H1 (cell line): ENCODE results near the gene PDZK1IP1. TPM values are rescaled to one million over a fixed set of nuclear protein-coding genes. Genes with fewer than 3 reads are reported as not detected.

Experiments
- CTCF ChIA-PET: fragments of 300-600 bp; sonication (Branson Sonifier 250); formaldehyde crosslinking; loops from one replicate; lab custom pipeline; 2021; ENCODE audit not compliant: partially characterized antibody; lab: Charles Lee
- POLR2A ChIA-PET: fragments of 300-600 bp; sonication (Branson Sonifier 250); formaldehyde crosslinking; loops from one replicate; lab custom pipeline; 2021; ENCODE audit warnings: inconsistent platforms; ENCODE audit not compliant: partially characterized antibody; lab: Charles Lee
- DNase-seq, 2 experiments: peaks; one replicate each; pipeline versions ENCODE4 v3.0.0 to v3.0.0-alpha.2; 2010 to 2022; ENCODE audit warnings: low spot score in 2 of 2, low read depth in 1 of 2, mixed read lengths in 1 of 2
- FAIRE-seq: peaks from 2 replicates; lab custom pipeline; 2011; peaks lifted over from hg19 to GRCh38; lab: Jason Lieb, UNC
- H2AFZ ChIP-seq: 2 replicates; pipeline ENCODE4 v1.8.1; 2012; ENCODE audit warnings: low read length, inconsistent platforms
- H2AK5ac ChIP-seq: 2 replicates; pipeline ENCODE4 v1.6.1; 2013; ENCODE audit warnings: low read depth, low read length
- H2BK120ac ChIP-seq: replicated peaks from 2 replicates; pipeline ENCODE3; 2013; ENCODE audit warnings: low read depth, low read length, inconsistent platforms
- H2BK12ac ChIP-seq: 2 replicates; pipeline ENCODE4 v1.6.1; 2013; ENCODE audit warnings: low read depth, low read length
- H2BK15ac ChIP-seq: 2 replicates; pipeline ENCODE4 v1.6.1; 2013; ENCODE audit warnings: low read length
- H2BK20ac ChIP-seq: 2 replicates; pipeline ENCODE4 v1.6.1; 2013; ENCODE audit warnings: low read length
- H2BK5ac ChIP-seq: 2 replicates; pipeline ENCODE4 v1.6.1; 2013; ENCODE audit warnings: low read depth, low read length
- H3K14ac ChIP-seq: 2 replicates; pipeline ENCODE4 v1.6.1; 2013; ENCODE audit warnings: inconsistent platforms; ENCODE audit not compliant: insufficient read length
- H3K18ac ChIP-seq: 2 replicates; pipeline ENCODE4 v1.6.1; 2013; ENCODE audit warnings: low read length; ENCODE audit errors: extremely low read depth
- H3K23ac ChIP-seq: 2 replicates; pipeline ENCODE4 v1.6.1; 2013; ENCODE audit warnings: inconsistent platforms; ENCODE audit not compliant: insufficient read length
- H3K23me2 ChIP-seq: 2 replicates; pipeline ENCODE4 v1.6.1; 2013; ENCODE audit warnings: low read depth, low read length
- H3K27ac ChIP-seq: 2 replicates; pipeline ENCODE4 v1.6.1; 2011; ENCODE audit warnings: low read depth, low read length, inconsistent platforms
- H3K27me3 ChIP-seq, 4 experiments: replicated peaks in 1 of 4; 1 replicate in 1 of 4; 2 replicates in 3 of 4; pipeline versions ENCODE4 v1.6.1 to v1.8.1; 2011 to 2013; ENCODE audit warnings: low read length in 3 of 4, mild to moderate bottlenecking in 3 of 4, inconsistent platforms in 2 of 4, mixed read lengths in 2 of 4, moderate library complexity in 1 of 4; ENCODE audit not compliant: control insufficient read depth in 3 of 4, insufficient read depth in 3 of 4; ENCODE audit errors: extremely low read depth in 1 of 4
- H3K36me3 ChIP-seq, 4 experiments: 2 replicates each; pipeline versions ENCODE4 v1.6.1 to v1.8.1; 2011 to 2013; ENCODE audit warnings: mild to moderate bottlenecking in 4 of 4, low read length in 3 of 4, moderate library complexity in 2 of 4, control low read depth in 1 of 4, inconsistent platforms in 1 of 4; ENCODE audit not compliant: insufficient read depth in 4 of 4, control insufficient read depth in 2 of 4
- H3K4ac ChIP-seq: replicated peaks from 2 replicates; pipeline ENCODE3; 2013; ENCODE audit warnings: low read length, low read depth, mixed read lengths, inconsistent platforms; ENCODE audit not compliant: insufficient read length
- H3K4me1 ChIP-seq, 4 experiments: replicated peaks in 1 of 4; 1 replicate in 1 of 4; 2 replicates in 3 of 4; pipeline versions ENCODE4 v1.6.1 to v1.8.1; 2011 to 2013; ENCODE audit warnings: low read length in 3 of 4, inconsistent platforms in 2 of 4, mixed read lengths in 1 of 4; ENCODE audit not compliant: insufficient read depth in 4 of 4, control insufficient read depth in 3 of 4
- H3K4me2 ChIP-seq, 2 experiments: 2 replicates each; pipeline versions ENCODE4 v1.6.1 to v1.8.1; 2011 to 2013; ENCODE audit warnings: low read depth in 2 of 2, low read length in 2 of 2, control low read depth in 1 of 2, inconsistent platforms in 1 of 2, mild to moderate bottlenecking in 1 of 2; ENCODE audit not compliant: insufficient read depth in 1 of 2
- H3K4me3 ChIP-seq, 4 experiments: fragments of 200-600, 300-600 bp in 1 of 4; sonication (generic), shearing (Covaris generic), sonication (Bioruptor Twin) in 1 of 4; 2 replicates each; pipeline versions ENCODE4 v1.5.1 to v1.8.1; 2011 to 2016; ENCODE audit warnings: low read length in 4 of 4, low read depth in 3 of 4, control low read depth in 2 of 4, inconsistent platforms in 2 of 4, mild to moderate bottlenecking in 2 of 4, mixed read lengths in 1 of 4, moderate library complexity in 1 of 4; ENCODE audit not compliant: insufficient read depth in 2 of 4; ENCODE audit errors: extremely low read depth in 1 of 4
- H3K56ac ChIP-seq: replicated peaks from 2 replicates; pipeline ENCODE3; 2013; ENCODE audit warnings: low read depth, mild to moderate bottlenecking, mixed read lengths, low read length, inconsistent platforms; ENCODE audit not compliant: insufficient read length
- H3K79me1 ChIP-seq: 2 replicates; pipeline ENCODE4 v1.6.1; 2013; ENCODE audit warnings: low read depth, low read length, control low read depth
- H3K79me2 ChIP-seq, 2 experiments: 2 replicates each; pipeline versions ENCODE4 v1.6.1 to v1.8.1; 2012 to 2013; ENCODE audit warnings: low read length in 2 of 2, mild to moderate bottlenecking in 2 of 2, inconsistent platforms in 1 of 2; ENCODE audit not compliant: insufficient read depth in 2 of 2, control insufficient read depth in 1 of 2
- H3K9ac ChIP-seq, 4 experiments: replicated peaks in 1 of 4; 1 replicate in 1 of 4; 2 replicates in 3 of 4; pipeline versions ENCODE4 v1.6.1 to v1.8.1; 2011 to 2013; ENCODE audit warnings: low read depth in 3 of 4, low read length in 3 of 4, control low read depth in 2 of 4, mild to moderate bottlenecking in 2 of 4, moderate library complexity in 2 of 4, inconsistent platforms in 1 of 4; ENCODE audit errors: extremely low read depth in 1 of 4
- H3K9me3 ChIP-seq, 2 experiments: 2 replicates each; pipeline versions ENCODE4 v1.6.1 to v1.8.1; 2012 to 2013; ENCODE audit warnings: mild to moderate bottlenecking in 2 of 2, moderate library complexity in 2 of 2, control low read depth in 1 of 2, inconsistent platforms in 1 of 2, low read depth in 1 of 2, low read length in 1 of 2, mixed read lengths in 1 of 2; ENCODE audit not compliant: insufficient read depth in 2 of 2
- H4K20me1 ChIP-seq, 2 experiments: replicated peaks in 1 of 2; 2 replicates each; pipeline versions ENCODE3 to v1.8.1; 2011 to 2013; ENCODE audit warnings: inconsistent platforms in 2 of 2, low read length in 2 of 2, mild to moderate bottlenecking in 1 of 2; ENCODE audit not compliant: insufficient read depth in 2 of 2, control insufficient read depth in 1 of 2
- H4K5ac ChIP-seq: 2 replicates; pipeline ENCODE4 v1.6.1; 2013; ENCODE audit warnings: low read length, low read depth, mixed read lengths, inconsistent platforms; ENCODE audit not compliant: insufficient read length
- H4K8ac ChIP-seq: 2 replicates; pipeline ENCODE4 v1.8.0; 2013; ENCODE audit warnings: mild to moderate bottlenecking, moderate library complexity, low read length, inconsistent platforms; ENCODE audit not compliant: insufficient read depth; ENCODE audit errors: extremely low read depth
- H4K91ac ChIP-seq: replicated peaks from 2 replicates; pipeline ENCODE3; 2013; ENCODE audit warnings: low read length, mixed read lengths, inconsistent platforms; ENCODE audit not compliant: insufficient read length
- ATF2 ChIP-seq: IDR thresholded peaks from 2 replicates; pipeline ENCODE4 v1.6.1; 2012; ENCODE audit warnings: low read length, inconsistent platforms
- BRCA1 ChIP-seq: IDR thresholded peaks from 2 replicates; pipeline ENCODE4 v1.6.1; 2012; ENCODE audit warnings: low read depth, low read length, improper control_type of control experiment
- CBX5 ChIP-seq: fragments of 300-800, 300-1000 bp; sonication (generic); IDR thresholded peaks from 2 replicates; pipeline ENCODE4 v1.7.1; 2016; ENCODE audit warnings: antibody characterized with exemption, low read length, low read depth
- CHD2 ChIP-seq: IDR thresholded peaks from 2 replicates; pipeline ENCODE4 v1.6.1; 2012; ENCODE audit warnings: low read length, improper control_type of control experiment
- FOSL1 ChIP-seq: IDR thresholded peaks from 2 replicates; pipeline ENCODE4 v1.6.1; 2011; ENCODE audit warnings: mild to moderate bottlenecking, low read depth, low read length, moderate library complexity; ENCODE audit not compliant: insufficient read depth
- JUN ChIP-seq: IDR thresholded peaks from 2 replicates; pipeline ENCODE4 v1.6.1; 2011; ENCODE audit warnings: low read depth, mild to moderate bottlenecking, improper control_type of control experiment, low read length
- NRF1 ChIP-seq: IDR thresholded peaks from 2 replicates; pipeline ENCODE4 v1.6.1; 2011; ENCODE audit warnings: mild to moderate bottlenecking, low read depth, low read length, improper control_type of control experiment
- PHF8 ChIP-seq: fragments of 200-600 bp; sonication (generic); conservative IDR thresholded peaks from 2 replicates; pipeline ENCODE4 v1.7.1; 2012; ENCODE audit warnings: low read depth, mild to moderate bottlenecking, inconsistent platforms, low read length, moderate library complexity
- POU5F1 ChIP-seq: IDR thresholded peaks from 2 replicates; pipeline ENCODE4 v1.6.1; 2011; ENCODE audit warnings: low read depth, mild to moderate bottlenecking, low read length, moderate library complexity
- TAF7 ChIP-seq: optimal IDR thresholded peaks from 2 replicates; pipeline ENCODE3; 2011; ENCODE audit warnings: low read depth, mild to moderate bottlenecking, inconsistent platforms, low read length, moderate library complexity, borderline replicate concordance
- TBP ChIP-seq: IDR thresholded peaks from 2 replicates; pipeline ENCODE4 v1.6.1; 2011; ENCODE audit warnings: low read depth, low read length, improper control_type of control experiment
- WGBS, 2 experiments: shearing (Covaris generic) in 1 of 2; methylation state at CpG; one replicate each; pipeline versions ENCODE4 v1.1.6 to v1.1.7; 2013 to 2015; ENCODE audit warnings: low lambda C conversion rate in 2 of 2, mixed read lengths in 2 of 2, inconsistent platforms in 1 of 2, low coverage in 1 of 2, missing lambda C conversion rate in 1 of 2; ENCODE audit not compliant: insufficient replicate concordance in 2 of 2, insufficient coverage in 1 of 2, insufficient read length in 1 of 2; ENCODE audit errors: extremely low coverage in 1 of 2, missing lambda C conversion rate in 1 of 2; 5-methylcytosine and 5-hydroxymethylcytosine counted together
- polyA plus RNA-seq, 7 experiments: library from polyadenylated mRNA; depleted of rRNA in 3 of 7; stranded (reverse) in 5 of 7; unstranded in 2 of 7; fragments of >200 nt in 5 of 7; fragments of 200-250 nt in 2 of 7; gene quantifications; 1 replicate in 5 of 7; 2 replicates in 1 of 7; 4 replicates in 1 of 7; pipeline versions ENCODE4 v1.2.1 to v1.2.3, GENCODE V29; 2011 to 2013; ENCODE audit warnings: missing spikeins in 2 of 7, mixed read lengths in 2 of 7
- total RNA-seq: library from RNA; stranded (reverse); fragmentation: NEBNext Ultra II Directional; extraction: Animal tissue kit (Norgen Biotek cat#: 25700); gene quantifications from 2 replicates; pipeline ENCODE4 v1.2.1, GENCODE V29; 2021

The PDZK1IP1 gene
- total and polyA plus RNA-seq, 2 of the 8 experiments (the other 6 are each of a cell fraction or from before 2014, with no cell fraction given) = 0.17 TPM; not detected in 1

- peaks cover 5 to 28% (median 21%) of the 10 kb centered on the region in 4 experiments for H3K27me3 ChIP-seq
- H4K20me1 ChIP-seq = no peaks in the 10 kb centered on the region
- H4K91ac ChIP-seq = no peak overlapping the region
- no peak overlapping the region for H2BK20ac ChIP-seq
- no peak overlapping the region for H3K18ac ChIP-seq
- no peak overlapping the region for H3K4ac ChIP-seq
- H3K27ac ChIP-seq = no peak overlapping the region
- H3K4me2 ChIP-seq = no peak overlapping the region
- no peak overlapping the region for H2BK15ac ChIP-seq
- no peak overlapping the region for H2BK120ac ChIP-seq
- H3K23me2 ChIP-seq = no peaks in the 10 kb centered on the region
- H2AFZ ChIP-seq = no peak overlapping the region
- H3K4me3 ChIP-seq = no peak overlapping the region
- no peaks in the 10 kb centered on the region for H3K9me3 ChIP-seq
- H3K36me3 ChIP-seq = no peaks in the 10 kb centered on the region
- H2BK12ac ChIP-seq = no peak overlapping the region
- no peaks in the 10 kb centered on the region for H3K79me1 ChIP-seq
- CTCF ChIA-PET = interaction anchor here (1.3 to 1.9 kb wide), 4 partner anchors 10 to 46 kb away, joined by 3 to 11 read pairs (median 4); no protein-coding TSS in a partner anchor
- H3K79me2 ChIP-seq = no peaks in the 10 kb centered on the region
- 91% methylated on average over 12 of the region's 12 CpGs; no CpG with 5 or more reads in 1 of the 2 experiments for WGBS, 2 experiments
- no peak overlapping the region for H3K9ac ChIP-seq
- H4K5ac ChIP-seq = no peak overlapping the region
- H3K4me1 ChIP-seq = peaks cover 0 to 7% (median under 1%) of the 10 kb centered on the region in 4 experiments; a peak in 3 of 7 replicates
- no peak overlapping the region for H2AK5ac ChIP-seq
- no peak overlapping the region for H4K8ac ChIP-seq
- no peak for FAIRE-seq
- H3K23ac ChIP-seq = no peak overlapping the region
- H3K56ac ChIP-seq = no peak overlapping the region
- DNase-seq = no peak
- H3K14ac ChIP-seq = no peak overlapping the region
- POLR2A ChIA-PET = no interaction called here
- H2BK5ac ChIP-seq = no peak overlapping the region
- TF ChIP-seq TBP = no peak
- no peak for TF ChIP-seq BRCA1
- TF ChIP-seq ATF2 = no peak
- TF ChIP-seq FOSL1 = no peak
- TF ChIP-seq NRF1 = no peak
- no peak for TF ChIP-seq CBX5
- TF ChIP-seq PHF8 = no peak
- no peak for TF ChIP-seq TAF7
- TF ChIP-seq POU5F1 = no peak
- no peak for TF ChIP-seq CHD2
- no peak for TF ChIP-seq JUN
These were observed 26.6 kb upstream of the PDZK1IP1 start for GRCh38 chr1:47216278-47217059.
